HepG2 (cell line): ENCODE measurements around the gene BABAM2.

Source experiments
- HNF4A ChIP-seq: sonication (generic); formaldehyde crosslinking; IDR thresholded peaks from 2 replicates; pipeline ENCODE4 v1.4.0; 2020; ENCODE audit warnings: missing genetic modification reagents
- KDM2A ChIP-seq: sonication (generic); formaldehyde crosslinking; IDR thresholded peaks from 2 replicates; pipeline ENCODE4 v1.4.0; 2020; ENCODE audit warnings: low read depth, missing genetic modification reagents, borderline replicate concordance
- MAX ChIP-seq: IDR thresholded peaks from 2 replicates; pipeline ENCODE4 v1.6.1; 2012; ENCODE audit warnings: inconsistent platforms
- POLR2A ChIP-seq, 2 experiments: IDR thresholded peaks; 2 replicates each; pipeline ENCODE4 v1.6.1; 2011; ENCODE audit warnings: low read depth in 2 of 2, low read length in 2 of 2, mild to moderate bottlenecking in 1 of 2, moderate library complexity in 1 of 2; ENCODE audit not compliant: insufficient read depth in 1 of 2
- RAD21 ChIP-seq: fragments of 450-650 bp; formaldehyde crosslinking; IDR thresholded peaks from 2 replicates; pipeline ENCODE4 v1.5.0; 2020; ENCODE audit warnings: mild to moderate bottlenecking
- REXO4 ChIP-seq: sonication (generic); formaldehyde crosslinking; IDR thresholded peaks from 2 replicates; pipeline ENCODE4 v1.8.0; 2022; ENCODE audit warnings: missing genetic modification reagents, mild to moderate bottlenecking, borderline replicate concordance
- ZNF274 ChIP-seq: sonication (generic); formaldehyde crosslinking; IDR thresholded peaks from 2 replicates; pipeline ENCODE4 v1.5.1; 2020; ENCODE audit warnings: mild to moderate bottlenecking, missing genetic modification reagents
- ZNF768 ChIP-seq: sonication (generic); formaldehyde crosslinking; IDR thresholded peaks from 2 replicates; pipeline ENCODE4 v1.4.0; 2020; ENCODE audit warnings: missing genetic modification reagents

- TF ChIP-seq POLR2A (IDR thresholded peaks at IDR 0.05; ENCODE audit: insufficient read depth in 1 of 2, low read depth in 2 of 2, low read length in 2 of 2): no peak
- no peak for TF ChIP-seq HNF4A
- TF ChIP-seq KDM2A (CRISPR knock-in tag): no peak; the same call in 1 of the 2 replicates
- no peak for TF ChIP-seq RAD21
- TF ChIP-seq REXO4 (CRISPR knock-in tag): no peak
- no peak for TF ChIP-seq MAX
- no peak for TF ChIP-seq ZNF274 (CRISPR knock-in tag)
- no peak for TF ChIP-seq ZNF768 (CRISPR knock-in tag)
Measured at GRCh38 chr2:28344756-28345373, 454.3 kb downstream of the BABAM2 start.
